Thyroid gland (tissue), 4 donors: Measurements from ENCODE around the gene ACSL1. TPM values are rescaled to one million over a fixed set of nuclear protein-coding genes. Genes with fewer than 3 reads are reported as not detected.

ENCODE experiments used
- DNase-seq, 2 donors: peaks; one replicate each; pipeline ENCODE4 v3.0.0-alpha.2; 2019
- H3K27ac ChIP-seq, 3 donors: fragments of 200-600 bp; sonication (generic); 1 replicate in 2 of 3; 2 replicates in 1 of 3; pipeline ENCODE4 v1.5.1; 2016 to 2019; ENCODE audit warnings: mild to moderate bottlenecking in 1 of 3, moderate library complexity in 1 of 3
- H3K27me3 ChIP-seq: fragments of 200-600 bp; sonication (generic); one replicate; pipeline ENCODE4 v1.5.1; 2019
- H3K36me3 ChIP-seq, 2 donors: fragments of 200-600 bp; sonication (generic); one replicate each; pipeline ENCODE4 v1.5.1; 2016 to 2019
- H3K4me1 ChIP-seq, 2 donors: fragments of 200-600 bp; sonication (generic); one replicate each; pipeline ENCODE4 v1.5.1; 2017 to 2019
- H3K4me3 ChIP-seq, 3 donors: fragments of 200-600 bp; sonication (generic); replicated peaks in 1 of 3; 1 replicate in 2 of 3; 2 replicates in 1 of 3; pipeline ENCODE4 v1.5.1; 2016; ENCODE audit warnings: mild to moderate bottlenecking in 1 of 3
- H3K9me3 ChIP-seq: fragments of 200-600 bp; sonication (generic); one replicate; pipeline ENCODE4 v1.5.1; 2017
- CTCF ChIP-seq, 6 experiments: fragments of 200-600 bp in 3 of 6; fragments of 450-650 bp in 3 of 6; sonication (generic) in 3 of 6; IDR thresholded peaks; one replicate each; pipeline ENCODE4 v1.5.1; 2016 to 2019; ENCODE audit warnings: antibody characterized with exemption in 6 of 6, mild to moderate bottlenecking in 2 of 6, inconsistent platforms in 1 of 6, moderate library complexity in 1 of 6
- POLR2A ChIP-seq, 2 donors: fragments of 450-650 bp; IDR thresholded peaks; one replicate each; pipeline ENCODE4 v1.6.1; 2017; ENCODE audit warnings: antibody characterized with exemption in 2 of 2, mild to moderate bottlenecking in 2 of 2, moderate library complexity in 1 of 2
- WGBS, 2 donors: methylation state at CpG; one replicate each; pipeline ENCODE4 v1.1.5; 2017; 5-methylcytosine and 5-hydroxymethylcytosine counted together
- intact Hi-C: fragments of 100-400 bp; cut with DNase I; formaldehyde crosslinking; loops from one replicate; pipeline ENCODE4 v1.15.1; 2023
- total RNA-seq, 4 donors: library from RNA; depleted of rRNA; stranded (reverse); fragments of >200 nt; gene quantifications; one replicate each; pipeline ENCODE4 v1.2.3, GENCODE V29; 2016

The ACSL1 gene
- total RNA-seq, 4 donors from 2014 or later: 78.2 to 163 (median 112) TPM

GRCh38 chr4:184771416-184771815, 54.4 kb downstream of the ACSL1 start:
- intact Hi-C loops: no loop called here
- peaks cover 35% of the 10 kb centered on the region in 2 donors for H3K36me3 ChIP-seq

GRCh38 chr4:184769141-184769765, 56.5 kb downstream of the ACSL1 start:
- H3K36me3 ChIP-seq: peaks cover 46 to 48% of the 10 kb centered on the region in 2 donors
- 94% methylated on average over 7 of the region's 7 CpGs for WGBS, 2 donors
- intact Hi-C loops: no loop called here
- no peaks in the 10 kb centered on the region for H3K9me3 ChIP-seq
- H3K27ac ChIP-seq: no peak overlapping the region
- TF ChIP-seq POLR2A (IDR thresholded peaks at IDR 0.05): no peak
- no peak for TF ChIP-seq CTCF (IDR thresholded peaks at IDR 0.05)
- peaks cover 0 to 11% of the 10 kb centered on the region in 2 donors for H3K4me1 ChIP-seq
- no peaks in the 10 kb centered on the region for H3K27me3 ChIP-seq
- DNase-seq: no peak
- no peak overlapping the region for H3K4me3 ChIP-seq

More at GRCh38 chr4:184771416-184771815, 54.4 kb downstream of the ACSL1 start:
- TF ChIP-seq CTCF (IDR thresholded peaks at IDR 0.05) (no peak), POLR2A (IDR thresholded peaks at IDR 0.05) (no peak)
- Histone ChIP-seq H3K4me1 (peaks cover 11 to 15% of the 10 kb centered on the region in 2 donors), H3K9me3 (no peaks in the 10 kb centered on the region), H3K27ac (peak overlapping the region in 2 of 3 donors; percentile 26 to 57), H3K27me3 (no peaks in the 10 kb centered on the region), H3K4me3 (no peak overlapping the region)
- 92 to 100% methylated on average over 1 of the region's 1 CpG for WGBS, 2 donors
- DNase-seq: no peak

GRCh38 chr4:184768296-184768695, 57.5 kb downstream of the ACSL1 start:
- 87 to 91% methylated on average over 5 of the region's 5 CpGs for WGBS, 2 donors
- H3K9me3 ChIP-seq: no peaks in the 10 kb centered on the region
- intact Hi-C loops: no loop called here
- H3K27ac ChIP-seq: no peak overlapping the region
- no peaks in the 10 kb centered on the region for H3K27me3 ChIP-seq
- no peak for TF ChIP-seq CTCF (IDR thresholded peaks at IDR 0.05)
- no peak for TF ChIP-seq POLR2A (IDR thresholded peaks at IDR 0.05)
- H3K4me3 ChIP-seq: no peak overlapping the region
- H3K4me1 ChIP-seq: peaks cover 0 to 11% of the 10 kb centered on the region in 2 donors
- peaks cover 41 to 42% of the 10 kb centered on the region in 2 donors for H3K36me3 ChIP-seq
- no peak for DNase-seq

- H3K4me1 ChIP-seq: peaks cover 0 to 9% of the 10 kb centered on the region in 2 donors
- intact Hi-C loops: no loop called here
- H3K36me3 ChIP-seq: peaks cover 48 to 49% of the 10 kb centered on the region in 2 donors
- DNase-seq: no peak
- WGBS, 2 donors: 94 to 96% methylated on average over 9 of the region's 9 CpGs
- no peak overlapping the region for H3K4me3 ChIP-seq
- H3K27me3 ChIP-seq: no peaks in the 10 kb centered on the region
- TF ChIP-seq CTCF (IDR thresholded peaks at IDR 0.05) (no peak), POLR2A (IDR thresholded peaks at IDR 0.05) (no peak)
- H3K27ac ChIP-seq: no peak overlapping the region
- H3K9me3 ChIP-seq: no peaks in the 10 kb centered on the region
These were observed 59.3 kb downstream of the ACSL1 start for GRCh38 chr4:184766446-184766845.

- Histone ChIP-seq H3K27me3 (no peaks in the 10 kb centered on the region), H3K36me3 (peaks cover 52 to 57% of the 10 kb centered on the region in 2 donors), H3K27ac (no peak overlapping the region), H3K9me3 (no peaks in the 10 kb centered on the region), H3K4me3 (no peak overlapping the region), H3K4me1 (peaks cover 0 to 1% of the 10 kb centered on the region in 2 donors)
- no peak for DNase-seq
- intact Hi-C loops: no loop called here
- no peak for TF ChIP-seq CTCF (IDR thresholded peaks at IDR 0.05)
- no peak for TF ChIP-seq POLR2A (IDR thresholded peaks at IDR 0.05)
- 81 to 89% methylated on average over 13 to 21 of the region's 21 CpGs for WGBS, 2 donors
These were observed 60.1 kb downstream of the ACSL1 start for GRCh38 chr4:184765473-184766340.
